Endothelial cell of umbilical vein (primary cell): Measurements from ENCODE around the gene HAX1.
"Not testable (repeated sequence)": the region's sequence is repeated elsewhere in the genome, so short reads cannot be mapped to it uniquely, and the experiment has no call there.

ENCODE experiments used
- CTCF ChIP-seq, 2 donors: IDR thresholded peaks; 1 replicate in 1 of 2; 2 replicates in 1 of 2; pipeline ENCODE4 v1.5.1; 2011; ENCODE audit warnings: low read length in 2 of 2, mild to moderate bottlenecking in 2 of 2, moderate library complexity in 2 of 2, control low read depth in 1 of 2, inconsistent platforms in 1 of 2, low read depth in 1 of 2; ENCODE audit not compliant: insufficient read depth in 1 of 2; ENCODE audit errors: extremely low read depth in 1 of 2
- POLR2A ChIP-seq: IDR thresholded peaks from 2 replicates; pipeline ENCODE4 v1.6.1; 2012; ENCODE audit warnings: low read depth, mild to moderate bottlenecking, control low read depth, low read length
- POLR2AphosphoS5 ChIP-seq: IDR thresholded peaks from 2 replicates; pipeline ENCODE4 v1.6.1; 2012; ENCODE audit warnings: low read depth, mild to moderate bottlenecking, control low read depth, low read length, moderate library complexity; ENCODE audit not compliant: insufficient read depth

- not testable (repeated sequence) for TF ChIP-seq CTCF (IDR thresholded peaks at IDR 0.05; ENCODE audit: extremely low read depth in 1 of 2, insufficient read depth in 1 of 2, low read depth in 1 of 2, low read length in 2 of 2); POLR2A; POLR2AphosphoS5
These were observed 35.3 kb downstream of the HAX1 start for GRCh38 chr1:154307670-154308270.
